Psoas muscle (tissue), 7 donors: ENCODE measurements around the gene NT5C3B. TPM values are rescaled to one million over a fixed set of nuclear protein-coding genes. Genes with fewer than 3 reads are reported as not detected.

Source experiments
- polyA plus RNA-seq, 3 donors: library from polyadenylated mRNA; stranded (reverse); fragments of 200-250 nt; gene quantifications; one replicate each; pipeline ENCODE4 v1.2.3, GENCODE V29; 2013
- total RNA-seq, 4 donors: library from RNA; stranded (reverse); fragmentation: NEBNext Ultra II Directional in 2 of 4; extraction: Animal tissue kit (Norgen Biotek cat#: 25700) in 2 of 4; gene quantifications; one replicate each; pipeline versions ENCODE4 v1.2.1 to v1.2.4, GENCODE V29; 2021 to 2023
- donor health status: healthy with polysubstance abuse.
- donor health status: DM: no; HTN: no; CAD: no; lungs with moderate emphysema.
- donor health status: Bipolar disorder and iron deficiency.
- donor health status: healthy.
- donor health status: DM: no; HTN: no; CAD: no.
- donor health status: DM: no; HTN: no; CAD: no.
- donor health status: DM: yes; HTN: yes; CAD: no.

NT5C3B gene
- total and polyA plus RNA-seq, 7 donors: 12.2 to 27.5 (median 18.6) TPM

Other genes with a start within 250 kb of the NT5C3B start
- under 1 TPM in 2 of 4 donors, not detected in 2; 0.32 to 0.54 TPM for gene KRT14, start 249.3 kb downstream of the NT5C3B start, total RNA-seq
- under 1 TPM; 0.03 to 0.17 (median 0.10) TPM for gene KRT14, start 249.3 kb downstream of the NT5C3B start, polyA plus RNA-seq
- gene KRT16, start 223.5 kb downstream of the NT5C3B start, total RNA-seq: under 1 TPM in 2 of 4 donors, not detected in 2; 0.21 to 0.26 TPM
- gene KRT16, start 223.5 kb downstream of the NT5C3B start, polyA plus RNA-seq: under 1 TPM in 2 of 3 donors, not detected in 1; 0.07 to 0.09 TPM
- not detected for gene KRT17, start 211.7 kb downstream of the NT5C3B start, total RNA-seq
- gene KRT17, start 211.7 kb downstream of the NT5C3B start, polyA plus RNA-seq: under 1 TPM; 0.10 to 0.38 (median 0.20) TPM
- gene EIF1, start 147.3 kb downstream of the NT5C3B start, total RNA-seq: 1,000 to 10,000 TPM; 1,399 to 2,094 (median 1,752) TPM
- 1,000 to 10,000 TPM; 1,437 to 2,724 (median 2,114) TPM for gene EIF1, start 147.3 kb downstream of the NT5C3B start, polyA plus RNA-seq
- not detected for gene GAST, start 123.9 kb downstream of the NT5C3B start, total RNA-seq
- not detected for gene GAST, start 123.9 kb downstream of the NT5C3B start, polyA plus RNA-seq
- gene HAP1, start 101.6 kb downstream of the NT5C3B start, total RNA-seq: under 1 TPM in 2 of 4 donors, not detected in 2; 0.06 to 0.14 TPM
- gene HAP1, start 101.6 kb downstream of the NT5C3B start, polyA plus RNA-seq: under 1 TPM; under 0.01 to 0.03 (median 0.01) TPM
- 10 to 100 TPM; 19.4 to 55.0 (median 43.5) TPM for gene JUP, start 49.5 kb downstream of the NT5C3B start, total RNA-seq
- gene JUP, start 49.5 kb downstream of the NT5C3B start, polyA plus RNA-seq: 10 to 100 TPM in 2 of 3 donors, 1 to 10 TPM in 1; 9.4 to 30.3 (median 25.8) TPM
- 1 to 10 TPM; 1.7 to 3.4 (median 2.5) TPM for gene P3H4, start 24.3 kb downstream of the NT5C3B start, total RNA-seq
- gene P3H4, start 24.3 kb downstream of the NT5C3B start, polyA plus RNA-seq: 1 to 10 TPM in 2 of 3 donors, under 1 TPM in 1; 0.58 to 1.5 (median 1.4) TPM
- gene FKBP10, start 23.2 kb downstream of the NT5C3B start, total RNA-seq: 1 to 10 TPM; 5.4 to 9.5 (median 6.8) TPM
- gene FKBP10, start 23.2 kb downstream of the NT5C3B start, polyA plus RNA-seq: 1 to 10 TPM; 3.9 to 5.8 (median 4.7) TPM
- not detected for gene KLHL10, start 1.6 kb upstream of the NT5C3B start, total RNA-seq
- gene KLHL10, start 1.6 kb upstream of the NT5C3B start, polyA plus RNA-seq: under 1 TPM in 1 of 3 donors, not detected in 2; 0.04 TPM
- gene KLHL11, start 29.2 kb upstream of the NT5C3B start, total RNA-seq: 1 to 10 TPM; 2.1 to 3.4 (median 2.5) TPM
- 1 to 10 TPM; 1.1 to 6.1 (median 1.4) TPM for gene KLHL11, start 29.2 kb upstream of the NT5C3B start, polyA plus RNA-seq
- gene ACLY, start 82.7 kb upstream of the NT5C3B start, total RNA-seq: 10 to 100 TPM; 18.6 to 24.1 (median 21.5) TPM
- 10 to 100 TPM; 10.5 to 20.5 (median 17.9) TPM for gene ACLY, start 82.7 kb upstream of the NT5C3B start, polyA plus RNA-seq
- under 1 TPM in 2 of 4 donors, not detected in 2; 0.17 to 0.32 TPM for gene ODAD4, start 94.4 kb upstream of the NT5C3B start, total RNA-seq
- under 1 TPM; 0.31 to 0.99 (median 0.63) TPM for gene ODAD4, start 94.4 kb upstream of the NT5C3B start, polyA plus RNA-seq
- 10 to 100 TPM; 21.0 to 26.8 (median 22.9) TPM for gene CNP, start 130.6 kb upstream of the NT5C3B start, total RNA-seq
- 10 to 100 TPM; 17.6 to 22.6 (median 21.2) TPM for gene CNP, start 130.6 kb upstream of the NT5C3B start, polyA plus RNA-seq
- gene DNAJC7, start 181.2 kb upstream of the NT5C3B start, total RNA-seq: 100 to 1,000 TPM in 1 of 4 donors, 10 to 100 TPM in 3; 66.3 to 102 (median 76.9) TPM
- gene DNAJC7, start 181.2 kb upstream of the NT5C3B start, polyA plus RNA-seq: 100 to 1,000 TPM in 1 of 3 donors, 10 to 100 TPM in 2; 85.4 to 142 (median 93.3) TPM
- 10 to 100 TPM; 35.0 to 46.8 (median 39.4) TPM for gene NKIRAS2, start 183.9 kb upstream of the NT5C3B start, total RNA-seq
- 10 to 100 TPM; 41.5 to 81.1 (median 43.1) TPM for gene NKIRAS2, start 183.9 kb upstream of the NT5C3B start, polyA plus RNA-seq
- gene C17orf113, start 214.4 kb upstream of the NT5C3B start, total RNA-seq: 1 to 10 TPM in 2 of 4 donors, under 1 TPM in 2; 0.56 to 1.2 (median 0.82) TPM
- under 1 TPM; 0.08 to 0.22 (median 0.12) TPM for gene C17orf113, start 214.4 kb upstream of the NT5C3B start, polyA plus RNA-seq